Right lung (tissue), 5 donors: ENCODE data around the gene CCDC15. TPM values are rescaled to one million over a fixed set of nuclear protein-coding genes. Genes with fewer than 3 reads are reported as not detected.
"Not testable (repeated sequence)": the region's sequence is repeated elsewhere in the genome, so short reads cannot be mapped to it uniquely, and the experiment has no call there.

Experiments used
- DNase-seq, 2 donors: peaks; one replicate each; pipeline ENCODE4 v3.0.0-alpha.2; 2013
- polyA plus RNA-seq, 5 donors: library from polyadenylated mRNA; unstranded; fragments of 120-200 nt; gene quantifications; one replicate each; pipeline versions ENCODE4 v1.2.1 to v1.2.3, GENCODE V29; 2013; ENCODE audit warnings: inconsistent platforms in 1 of 5, low replicate concordance in 1 of 5; ENCODE audit not compliant: insufficient read length in 5 of 5, insufficient read depth in 1 of 5

Gene CCDC15
- polyA plus RNA-seq, 5 donors = 4.4 to 10.0 (median 5.6) TPM

GRCh38 chr11:125080531-125080911 lies 126.5 kb downstream of the CCDC15 start:
- DNase-seq = no peak

GRCh38 chr11:125081098-125081798 lies 127.2 kb downstream of the CCDC15 start:
- no peak for DNase-seq

GRCh38 chr11:125082040-125082439 lies 128.0 kb downstream of the CCDC15 start:
- no peak for DNase-seq

- no peak for DNase-seq
These were observed 128.8 kb downstream of the CCDC15 start for GRCh38 chr11:125082611-125083311.

- no peak for DNase-seq
These were observed 129.5 kb downstream of the CCDC15 start for GRCh38 chr11:125083312-125084056.

- DNase-seq = no peak
These were observed 130.0 kb downstream of the CCDC15 start for GRCh38 chr11:125084057-125084416.

- DNase-seq = no peak
These were observed 130.8 kb downstream of the CCDC15 start for GRCh38 chr11:125084761-125085231.

- no peak for DNase-seq
These were observed 131.5 kb downstream of the CCDC15 start for GRCh38 chr11:125085301-125086081.

GRCh38 chr11:125086633-125087296 lies 132.8 kb downstream of the CCDC15 start:
- DNase-seq = no peak

GRCh38 chr11:125088123-125088522 lies 134.1 kb downstream of the CCDC15 start:
- no peak for DNase-seq

- no peak for DNase-seq
These were observed 134.8 kb downstream of the CCDC15 start for GRCh38 chr11:125088576-125089455.

- DNase-seq = not testable (repeated sequence)
These were observed 135.5 kb downstream of the CCDC15 start for GRCh38 chr11:125089481-125089880.

- DNase-seq = not testable (repeated sequence)
These were observed 136.1 kb downstream of the CCDC15 start for GRCh38 chr11:125090151-125090550.

GRCh38 chr11:125090816-125091215 lies 136.8 kb downstream of the CCDC15 start:
- DNase-seq = no peak

Other genes starting within 250 kb of the CCDC15 start
- gene NRGN, start 214.3 kb upstream of the CCDC15 start, polyA plus RNA-seq = 10 to 100 TPM; 15.8 to 30.2 (median 21.5) TPM
- 10 to 100 TPM; 22.5 to 32.9 (median 28.8) TPM for gene VSIG2, start 201.9 kb upstream of the CCDC15 start, polyA plus RNA-seq
- 100 to 1,000 TPM in 4 of 5 donors, 10 to 100 TPM in 1; 98.1 to 144 (median 116) TPM for gene ESAM, start 191.9 kb upstream of the CCDC15 start, polyA plus RNA-seq
- gene MSANTD2, start 153.8 kb upstream of the CCDC15 start, polyA plus RNA-seq = 10 to 100 TPM; 36.6 to 45.9 (median 40.7) TPM
- 10 to 100 TPM; 34.8 to 64.9 (median 47.9) TPM for gene ROBO3, start 88.8 kb upstream of the CCDC15 start, polyA plus RNA-seq
- gene ROBO4, start 56.3 kb upstream of the CCDC15 start, polyA plus RNA-seq = 10 to 100 TPM; 26.0 to 63.9 (median 42.5) TPM
- not detected for gene HEPN1, start 35.0 kb upstream of the CCDC15 start, polyA plus RNA-seq
- gene HEPACAM, start 18.2 kb upstream of the CCDC15 start, polyA plus RNA-seq = under 1 TPM in 4 of 5 donors, not detected in 1; 0.10 to 0.15 (median 0.11) TPM
- gene SLC37A2, start 109.1 kb downstream of the CCDC15 start, polyA plus RNA-seq = 1 to 10 TPM; 2.3 to 3.9 (median 3.5) TPM
- 10 to 100 TPM; 52.9 to 58.5 (median 56.6) TPM for gene TMEM218, start 157.4 kb downstream of the CCDC15 start, polyA plus RNA-seq
- 10 to 100 TPM; 12.7 to 19.9 (median 16.6) TPM for gene PKNOX2, start 210.5 kb downstream of the CCDC15 start, polyA plus RNA-seq